Suppressor macrophage (primary cell): ENCODE results near the gene MYO5C.
"Not testable (repeated sequence)": the region's sequence is repeated elsewhere in the genome, so short reads cannot be mapped to it uniquely, and the experiment has no call there.

Experiments used
- DNase-seq, 4 experiments: peaks; one replicate each; pipeline ENCODE4 v3.0.0-alpha.2; 2020 to 2022

Gene MYO5C

DNA sequence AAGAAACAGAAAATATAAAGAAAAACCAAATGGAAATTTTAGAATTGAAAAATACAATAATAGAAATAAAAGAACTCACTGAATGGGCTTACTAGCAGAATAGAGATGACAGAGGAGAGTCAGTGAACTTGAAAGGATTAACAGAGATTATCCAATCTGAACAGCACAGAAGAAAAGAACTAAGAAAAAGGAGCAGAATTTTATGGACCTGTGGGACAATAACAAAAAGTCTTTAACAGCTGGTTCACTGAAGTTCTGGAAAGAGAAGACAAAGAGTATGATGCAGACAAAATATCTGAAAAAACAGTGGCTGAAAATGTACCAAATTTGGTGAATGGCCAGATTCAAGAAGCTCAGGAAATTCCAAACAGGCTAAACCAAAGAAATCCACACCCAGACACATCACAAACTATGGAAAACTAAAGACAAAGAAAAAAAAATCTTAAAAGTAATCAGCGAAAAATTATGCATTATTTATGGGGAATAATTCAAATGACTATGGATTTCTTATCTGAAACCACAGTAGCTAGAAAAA, 94.7 kb downstream of the MYO5C start:
- no peak for DNase-seq

DNA sequence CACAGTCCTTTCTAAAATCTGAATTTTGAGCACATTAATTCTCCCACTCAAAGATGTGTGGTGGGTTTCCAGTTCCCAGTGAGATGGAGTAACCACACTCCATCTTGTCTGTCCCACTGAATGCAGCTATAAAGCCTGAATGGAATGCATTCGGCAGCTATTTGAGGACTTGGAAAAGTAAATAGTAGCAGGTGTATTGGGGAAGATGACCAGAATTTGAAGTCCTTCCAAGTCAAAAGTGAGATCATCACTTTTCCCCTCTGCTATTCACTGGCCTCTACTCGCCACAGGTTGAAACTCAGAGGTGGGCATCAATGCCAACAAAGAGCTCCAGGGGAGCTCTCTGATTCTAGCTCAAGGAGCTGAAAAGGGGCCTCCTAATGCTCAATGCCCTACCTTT, 96.3 kb downstream of the MYO5C start:
- no peak for DNase-seq

DNA sequence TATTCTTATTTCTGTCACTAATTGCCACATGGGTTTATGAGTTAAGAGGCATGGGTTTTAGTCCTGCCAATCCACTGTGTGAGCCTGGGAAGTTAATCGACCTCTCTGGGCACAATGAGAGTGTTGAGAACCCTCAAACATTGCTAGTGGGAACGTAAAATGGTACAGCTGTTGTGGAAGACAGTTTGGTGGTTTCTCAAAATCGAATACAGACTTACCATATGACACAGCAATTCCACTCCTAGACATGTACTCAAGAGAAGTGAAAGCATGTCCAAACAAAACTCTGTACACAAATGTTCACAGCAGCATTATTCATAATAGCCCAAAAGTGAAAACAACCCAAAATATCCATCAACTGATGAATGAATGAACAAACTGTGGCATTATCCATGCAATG, 98.7 kb downstream of the MYO5C start:
- no peak for DNase-seq

DNA sequence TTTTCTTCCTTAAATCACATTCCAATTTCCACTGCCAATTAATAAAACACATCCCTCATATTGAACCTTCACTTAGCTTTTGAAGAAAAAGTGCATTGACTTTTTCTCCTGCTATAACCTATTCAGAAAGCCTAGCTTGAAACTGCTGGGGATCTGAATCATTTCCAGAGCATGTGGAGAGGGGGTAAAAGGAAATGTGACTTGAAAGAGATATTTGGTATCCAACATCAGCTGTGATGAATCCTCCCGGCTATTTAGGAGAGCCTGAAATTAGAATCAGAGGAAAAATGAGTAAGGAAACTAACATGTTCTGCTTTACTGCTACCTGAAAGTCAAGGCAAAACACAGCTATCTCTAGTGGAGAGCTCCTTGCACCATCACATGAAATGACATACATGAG, 101.8 kb downstream of the MYO5C start:
- no peak for DNase-seq

DNA sequence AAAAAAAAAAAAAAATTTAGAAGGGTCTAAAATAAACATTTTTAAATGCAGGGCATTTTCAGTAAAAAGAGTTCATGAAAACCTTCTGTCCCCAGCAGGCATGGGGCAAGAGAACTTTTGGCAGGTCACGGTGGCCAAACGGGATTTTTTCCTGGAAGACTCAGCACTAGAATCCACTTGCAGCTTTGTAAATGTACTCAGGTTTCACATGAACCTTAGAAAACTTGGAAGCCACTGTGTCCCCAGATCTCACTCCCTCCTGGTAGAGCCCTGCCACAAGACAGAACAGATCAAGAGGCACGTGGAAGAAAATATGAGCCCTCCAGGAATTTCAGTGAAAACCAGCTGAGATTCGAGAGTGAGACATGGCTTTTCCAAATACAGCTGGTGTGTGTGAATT, 102.3 kb downstream of the MYO5C start:
- DNase-seq = no peak

DNA sequence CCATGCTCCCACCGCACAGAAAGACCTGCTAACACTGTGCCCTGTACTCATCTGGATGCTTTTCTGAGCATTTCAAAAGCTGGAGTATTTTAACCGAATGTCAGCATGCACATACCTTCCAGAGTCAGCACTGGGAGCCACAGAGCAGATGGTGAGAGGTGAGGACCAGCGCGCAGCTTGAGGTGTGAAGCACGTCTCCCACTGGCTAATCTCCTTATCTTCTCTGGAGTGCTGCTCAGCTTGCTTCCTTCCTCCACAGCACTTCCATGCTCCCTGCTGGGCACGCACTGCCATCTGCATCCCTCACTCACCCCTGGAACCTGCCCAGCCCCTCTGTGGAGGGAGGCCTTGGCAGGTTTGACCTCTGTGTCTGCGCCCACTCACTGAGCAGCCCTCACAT, 104.4 kb downstream of the MYO5C start, which contains the start of gene GNB5:
GNB5 (minus strand) TSS at position 186 of the 400 bp plus-strand sequence. CDS start 6,716 bp downstream, outside the sequence.
- DNase-seq = no peak

DNA sequence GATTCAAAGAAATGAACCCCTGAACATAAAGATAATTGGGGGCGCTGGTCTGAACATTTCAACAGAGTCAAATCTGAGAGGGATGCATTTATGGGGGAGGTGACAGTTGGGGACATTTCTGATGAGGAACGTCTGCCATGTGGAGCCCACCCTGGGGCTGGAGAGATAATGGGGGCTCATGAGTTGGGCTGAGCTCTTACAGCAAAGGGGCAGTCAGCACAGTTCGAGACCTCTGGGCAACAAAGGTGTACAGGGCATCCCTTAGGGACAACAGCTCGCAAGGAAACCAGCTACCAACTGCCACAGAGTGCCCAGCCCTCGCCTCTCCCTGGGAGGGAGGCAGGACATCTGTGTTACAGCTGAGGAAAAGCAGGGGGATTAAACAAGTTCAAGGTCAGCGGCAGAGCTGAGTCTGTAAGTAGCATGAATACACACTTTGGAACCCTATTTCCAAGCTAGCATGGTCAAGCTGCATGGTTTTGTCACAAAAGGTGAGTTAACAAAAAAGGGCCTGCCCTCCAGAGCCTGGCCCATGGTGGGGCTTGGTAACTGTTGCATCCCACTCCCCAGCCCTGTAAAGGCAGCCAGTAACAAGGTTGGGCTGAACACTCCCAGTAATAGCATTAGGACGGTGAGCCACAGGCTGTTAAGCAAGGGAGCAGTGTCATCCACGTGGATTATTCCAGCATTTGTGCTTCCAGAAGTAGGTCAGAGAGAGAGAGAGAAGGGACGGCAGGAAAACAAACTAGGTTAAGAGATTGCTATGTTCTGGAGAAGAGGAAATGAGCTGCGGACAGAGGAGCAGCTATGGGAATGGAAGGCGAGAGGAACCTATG, 108.7 kb downstream of the MYO5C start:
- DNase-seq = no peak

DNA sequence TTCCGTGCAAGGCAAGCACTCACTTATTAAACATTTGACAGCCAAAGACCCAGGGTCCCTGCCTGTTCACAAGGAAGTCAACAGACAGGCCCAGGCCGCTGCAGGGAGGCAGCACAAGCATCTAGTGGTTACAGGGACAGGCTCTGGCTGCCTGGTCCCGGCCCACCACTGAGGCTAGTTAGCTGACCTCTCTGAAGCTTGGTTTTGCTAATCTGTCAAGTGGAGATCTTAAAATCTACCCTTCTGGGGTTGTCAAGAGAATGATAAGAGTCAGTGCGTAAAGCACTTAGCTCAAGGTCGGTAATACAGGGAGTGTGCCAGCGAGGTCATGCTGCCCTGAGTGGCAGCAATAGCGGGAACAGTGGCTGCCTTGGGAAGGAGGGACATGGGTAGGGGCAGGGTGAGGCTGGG, 110.4 kb downstream of the MYO5C start:
- no peak for DNase-seq

DNA sequence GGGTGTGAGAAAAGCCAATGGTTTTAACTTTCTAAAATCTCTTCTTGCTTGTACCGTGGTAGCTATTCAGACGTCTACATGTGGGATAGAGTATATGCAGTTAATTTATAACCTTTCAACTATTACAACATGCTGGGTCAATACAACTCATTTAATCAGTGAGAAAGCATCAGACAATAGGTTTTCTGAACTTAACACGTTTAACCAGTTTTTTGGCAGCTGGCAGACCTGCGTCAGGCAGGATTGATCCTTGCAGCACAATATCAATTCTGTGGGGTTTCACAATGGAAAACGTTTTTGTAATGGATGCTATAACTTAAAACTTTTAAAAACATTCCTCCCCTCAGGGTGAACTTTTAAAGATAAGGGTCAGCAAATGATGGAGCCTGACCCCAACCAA, 110.9 kb downstream of the MYO5C start:
- DNase-seq = no peak

DNA sequence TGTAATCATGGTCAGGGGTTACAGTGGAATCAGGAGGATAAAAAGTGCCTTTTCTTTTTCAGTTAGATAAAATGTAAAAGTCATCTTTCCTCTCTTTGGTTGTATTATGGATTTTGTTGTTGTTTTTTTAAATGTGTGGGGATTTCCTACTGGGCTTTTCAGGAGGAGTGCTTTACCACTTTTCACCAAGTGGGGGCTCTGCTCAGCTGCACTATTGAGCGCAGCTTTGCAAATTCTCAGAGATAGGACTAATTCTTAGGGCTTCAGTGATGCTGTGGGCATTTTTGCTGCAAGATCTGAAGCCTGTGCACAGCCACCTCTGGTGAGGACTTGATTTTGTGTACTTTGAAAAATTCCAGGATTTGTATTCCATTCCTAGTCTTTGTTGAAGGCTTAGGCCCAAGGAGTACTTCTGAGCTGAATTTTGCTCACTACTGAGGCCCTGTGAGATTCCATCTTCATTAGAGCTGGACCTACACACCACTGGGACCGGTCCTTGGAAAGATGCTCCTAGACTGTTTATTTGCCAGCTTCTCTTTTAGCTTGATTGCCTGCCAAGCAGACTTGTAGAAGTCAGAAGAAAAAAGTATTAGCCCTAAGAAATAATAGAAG, 111.9 kb downstream of the MYO5C start:
- DNase-seq = peak; percentile 24 to 60 (median 44)

DNA sequence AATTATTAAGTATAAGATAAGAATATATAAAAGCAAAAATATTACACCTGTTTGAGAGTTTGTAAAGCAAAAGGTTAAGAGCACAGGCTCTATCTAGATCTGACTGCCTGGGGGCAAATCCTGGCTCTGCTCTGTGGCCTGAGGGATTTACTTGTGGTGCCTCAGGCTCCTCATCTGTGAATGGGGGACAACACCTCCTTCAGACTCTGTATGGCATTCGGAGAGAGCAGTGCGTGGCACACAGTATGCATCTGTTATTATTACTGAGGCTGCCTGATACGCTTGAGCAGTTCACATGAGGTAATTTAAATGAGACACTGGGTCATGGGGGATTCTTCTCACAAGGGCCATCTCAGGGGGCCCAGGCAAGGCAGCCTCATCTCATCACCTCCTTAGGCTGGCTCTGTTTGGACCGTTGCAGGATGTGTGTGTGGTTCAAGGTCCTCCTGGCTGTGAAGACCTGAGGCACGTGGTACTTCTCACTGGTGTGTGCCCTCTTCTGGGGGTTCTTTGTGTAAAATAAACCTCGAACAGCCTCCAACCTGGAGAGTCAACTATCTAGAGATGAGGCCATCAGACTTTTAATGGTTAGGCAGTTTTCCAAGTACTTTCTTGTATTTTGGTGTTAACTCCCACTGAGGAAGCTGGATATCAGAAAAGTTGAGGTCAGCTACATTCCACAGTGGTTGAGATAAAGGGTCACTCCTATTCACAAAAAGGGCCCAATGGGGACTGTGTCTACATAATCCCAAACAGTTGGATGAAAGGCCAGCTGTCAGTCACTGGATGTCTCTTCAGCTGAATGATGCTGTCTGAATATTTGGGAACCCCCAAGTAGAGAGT, 113.4 kb downstream of the MYO5C start:
- DNase-seq = no peak

DNA sequence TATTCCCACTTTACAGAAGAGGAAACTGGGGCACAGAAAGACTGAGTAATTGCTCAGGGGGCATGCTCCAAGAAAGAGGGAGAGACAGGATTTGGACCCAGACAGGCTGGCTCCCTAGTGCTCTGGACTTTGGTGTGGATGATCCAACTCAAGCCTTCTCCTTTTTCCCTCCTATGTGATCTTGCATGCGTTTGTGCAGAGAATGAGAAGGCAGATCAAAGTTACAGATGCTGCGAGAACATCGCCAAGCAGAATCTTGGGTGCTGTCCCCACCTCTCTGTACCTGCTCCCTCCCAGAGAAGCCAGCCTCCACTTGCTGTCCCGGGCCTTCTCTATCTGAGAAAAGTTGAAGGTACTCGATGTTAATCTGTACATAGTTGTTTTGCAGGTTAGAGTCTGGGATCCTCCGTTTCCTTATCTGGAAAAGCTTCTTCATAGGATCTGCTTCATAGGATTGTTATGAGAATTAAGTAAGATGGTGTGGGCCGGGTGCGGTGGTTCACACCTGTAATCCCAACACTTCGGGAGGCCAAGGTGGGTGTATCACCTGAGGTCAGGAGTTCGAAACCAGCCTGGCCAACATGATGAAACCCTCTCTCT, 114.7 kb downstream of the MYO5C start:
- no peak for DNase-seq

DNA sequence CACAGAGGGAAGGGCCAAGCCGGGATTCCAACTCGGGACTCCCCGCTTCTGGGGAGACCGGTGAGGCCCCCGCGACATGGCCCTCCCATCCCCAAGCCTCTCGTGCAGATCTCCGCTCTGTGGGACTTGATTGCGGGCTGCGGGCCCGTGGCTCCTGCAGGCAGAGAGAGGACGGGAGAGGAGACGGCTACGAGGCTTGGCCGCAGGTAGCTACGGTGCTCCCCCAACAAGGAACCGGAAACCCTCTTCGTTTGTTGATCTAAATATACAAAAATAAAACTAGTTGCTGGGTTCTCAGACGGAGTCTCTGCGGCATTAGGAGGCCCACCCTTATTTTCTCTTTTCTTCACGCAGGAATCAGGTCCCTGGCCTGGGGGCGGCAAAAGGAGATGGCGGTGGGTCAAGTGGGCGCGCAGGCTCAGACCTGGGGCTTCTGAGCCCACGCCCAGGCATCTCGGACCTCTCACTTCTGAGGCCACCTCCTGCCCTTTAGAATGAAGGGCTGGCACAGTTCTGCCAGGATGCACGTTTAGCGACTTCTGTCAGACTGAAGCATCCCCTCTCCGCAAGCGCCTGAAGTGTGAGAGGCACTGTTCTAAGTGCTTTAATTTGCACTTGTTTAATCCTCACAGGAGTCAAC, 115.3 kb downstream of the MYO5C start:
- DNase-seq = no peak

DNA sequence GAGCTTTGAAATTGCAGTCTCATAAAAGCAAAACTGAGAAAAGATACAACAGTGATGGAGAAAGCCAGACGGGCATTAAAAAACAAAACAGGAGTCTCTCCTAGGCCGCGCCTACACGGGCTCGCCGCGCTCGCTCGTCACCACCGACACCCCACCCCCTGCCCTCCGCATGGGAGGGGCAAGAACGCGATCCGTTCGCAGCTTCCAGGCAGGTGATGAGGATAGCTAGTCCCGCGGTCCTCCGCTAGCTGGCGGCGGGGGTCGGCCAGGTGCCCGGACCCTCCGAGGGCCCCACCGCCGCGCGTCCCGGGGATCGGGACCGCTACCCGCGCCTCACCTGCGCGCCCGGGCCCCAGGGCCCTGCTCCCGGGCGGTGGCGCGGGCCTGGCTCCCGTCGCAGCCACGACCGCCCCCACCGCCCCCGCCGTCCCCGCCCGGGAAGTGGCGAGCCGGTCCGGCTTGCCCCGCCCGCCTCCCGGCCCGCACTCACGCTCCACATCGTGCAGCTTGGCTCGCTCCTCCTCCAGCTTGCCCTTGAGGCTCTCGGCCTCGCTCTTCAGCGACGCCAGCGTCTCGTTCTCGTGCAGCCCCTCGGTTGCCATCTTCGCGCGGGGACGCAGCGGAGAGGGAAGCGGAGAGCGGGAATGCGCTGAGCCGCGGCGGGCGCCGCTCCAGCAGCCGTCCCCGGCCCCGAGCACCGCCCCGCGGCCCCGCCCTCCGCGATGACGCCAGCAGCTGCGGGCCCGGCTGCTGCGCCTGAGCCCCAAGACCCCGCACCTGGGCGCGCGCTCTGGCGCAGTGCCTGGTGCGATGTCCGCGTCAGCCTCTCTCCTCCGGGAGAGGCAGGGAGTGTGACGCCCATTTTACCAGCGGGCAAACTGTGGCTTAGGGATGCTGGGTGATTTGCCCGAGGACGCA, 116.1 kb downstream of the MYO5C start:
- peak; percentile 70 to 89 (median 78) for DNase-seq

DNA sequence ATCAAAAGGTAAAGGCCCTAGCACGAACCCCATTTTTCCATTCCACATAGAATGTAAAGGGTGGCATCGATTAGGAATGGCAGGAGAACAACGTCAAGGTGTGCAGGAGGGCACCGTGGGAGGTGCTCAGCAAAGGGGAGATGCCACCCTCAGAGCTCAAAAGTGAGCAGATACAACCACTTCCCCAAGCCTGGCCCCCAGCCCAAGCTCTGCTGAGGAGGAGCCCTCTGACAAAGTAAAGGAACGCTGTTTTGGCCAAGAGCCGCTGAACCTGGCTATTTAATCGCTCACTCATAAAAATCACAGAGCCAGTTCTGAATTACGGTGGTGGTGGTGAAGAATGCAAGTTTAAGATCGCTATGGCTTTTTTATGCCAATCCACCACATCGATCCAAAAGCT, 116.8 kb downstream of the MYO5C start:
- no peak for DNase-seq

DNA sequence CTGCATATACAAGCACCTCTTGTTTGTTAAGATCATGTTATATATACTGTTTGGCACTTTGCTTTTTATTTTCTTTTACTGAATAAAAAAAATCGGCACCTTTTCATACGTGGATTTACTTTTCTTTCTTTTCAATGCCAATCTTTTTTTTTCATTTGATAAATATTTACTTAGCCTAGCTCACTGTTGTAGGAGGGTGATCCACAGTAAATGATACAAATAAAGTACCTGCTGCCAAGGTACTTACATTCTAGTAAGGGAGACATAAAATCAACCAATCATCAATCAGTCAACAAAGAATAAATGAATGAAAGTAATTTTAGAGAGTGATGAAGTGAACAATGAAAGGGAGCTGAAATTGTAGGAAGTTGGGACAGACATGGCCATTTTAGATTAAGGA, 122.7 kb downstream of the MYO5C start:
- DNase-seq = no peak

DNA sequence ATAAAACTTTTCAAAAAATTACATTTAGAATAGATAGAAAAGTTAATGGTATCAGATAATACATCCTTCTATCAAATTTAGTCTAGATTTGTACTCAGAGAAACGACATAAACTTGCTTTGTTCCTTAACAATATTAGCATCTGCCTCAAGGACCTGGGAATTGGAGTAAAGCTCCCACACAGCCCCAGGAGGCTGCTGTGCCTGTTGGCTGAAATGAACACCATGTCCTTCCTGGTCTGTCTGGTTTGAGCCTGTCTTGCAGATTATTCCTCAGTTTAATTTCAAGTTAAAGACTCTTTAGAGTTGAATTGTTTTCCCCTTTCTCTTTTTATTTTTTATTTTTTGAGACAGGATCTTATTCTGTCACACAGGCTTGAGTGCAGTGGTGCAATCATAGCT, 123.8 kb downstream of the MYO5C start:
- no peak for DNase-seq

DNA sequence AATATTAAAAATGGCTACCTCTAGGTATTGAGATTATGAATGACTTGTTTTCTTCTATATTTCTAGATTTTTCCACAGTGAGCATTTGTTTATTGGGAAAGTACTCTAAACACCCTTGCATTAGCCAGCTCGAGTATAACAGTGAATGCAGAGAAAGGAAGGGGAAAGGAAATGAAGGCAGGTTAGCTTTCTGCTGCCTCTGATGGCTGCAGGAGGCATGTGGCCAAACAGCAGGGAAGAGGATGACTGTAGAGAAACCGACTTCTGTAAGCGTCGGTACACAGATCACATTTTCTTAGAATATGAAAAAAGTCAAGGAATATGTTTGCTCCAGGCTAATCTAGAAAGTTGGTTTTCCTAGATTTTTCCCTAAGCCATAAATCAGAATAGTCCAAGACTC, 124.2 kb downstream of the MYO5C start:
- DNase-seq = peak in 1 of 4 experiments; percentile 15

DNA sequence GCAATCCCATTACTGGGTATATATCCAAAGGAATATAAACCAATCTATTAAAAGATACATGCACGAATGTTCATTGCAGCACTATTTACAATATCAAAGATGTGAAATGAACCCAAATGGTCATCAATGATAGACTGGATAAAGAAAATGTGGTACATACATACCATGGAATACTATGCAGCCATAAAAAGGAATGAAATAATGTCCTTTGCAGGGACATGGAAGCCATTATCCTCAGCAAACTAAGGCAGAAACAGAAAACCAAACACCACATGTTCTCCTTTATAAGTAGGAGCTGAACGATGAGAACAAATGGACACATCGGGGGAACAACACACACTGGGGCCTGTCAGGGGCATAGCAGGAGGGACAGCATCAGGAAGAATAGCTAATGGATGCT, 125.4 kb downstream of the MYO5C start:
- not testable (repeated sequence) for DNase-seq

DNA sequence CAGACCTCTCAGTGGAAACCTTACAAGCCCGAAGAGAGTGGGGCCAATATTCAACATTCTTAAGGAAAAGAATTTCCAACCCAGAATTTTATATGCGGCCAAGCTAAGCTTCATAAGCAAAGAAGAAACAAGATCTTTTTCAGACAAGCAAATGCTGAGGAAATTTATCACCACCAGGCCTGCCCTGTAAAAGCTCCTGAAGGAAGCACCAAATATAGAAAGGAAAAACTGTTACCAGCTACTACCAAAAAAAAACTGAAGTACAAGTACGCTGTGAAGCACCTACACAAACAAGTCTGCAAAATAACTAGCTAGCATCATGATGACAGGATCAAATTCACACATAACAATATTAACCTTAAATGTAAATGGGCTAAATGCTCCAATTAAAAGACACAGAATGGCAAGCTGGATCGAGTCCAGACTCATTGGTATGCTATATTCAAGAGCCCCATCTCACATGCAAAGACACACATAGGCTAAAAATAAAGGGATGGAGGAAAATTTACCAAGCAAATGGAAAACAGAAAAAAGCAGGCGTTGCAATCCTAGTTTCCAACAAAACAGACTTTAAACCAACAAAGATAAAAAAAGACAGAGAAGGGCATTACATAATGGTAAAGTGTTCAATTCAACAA, 130.0 kb downstream of the MYO5C start:
- not testable (repeated sequence) for DNase-seq
